Coronary artery (tissue), 2 donors: Measurements from ENCODE around the gene OAS2.

Experiments
- DNase-seq: peaks from one replicate; pipeline ENCODE4 v3.0.0-alpha.2; 2017; ENCODE audit warnings: low spot score
- H3K27ac ChIP-seq, 2 donors: fragments of 200-600 bp; sonication (generic); one replicate each; pipeline ENCODE4 v1.5.1; 2016 to 2019
- H3K4me3 ChIP-seq: fragments of 200-600 bp; sonication (generic); 2 replicates; pipeline ENCODE4 v1.5.1; 2016; ENCODE audit warnings: mild to moderate bottlenecking, moderate library complexity
- CTCF ChIP-seq: fragments of 200-600 bp; sonication (generic); IDR thresholded peaks from one replicate; pipeline ENCODE4 v1.5.1; 2019; ENCODE audit warnings: antibody characterized with exemption

Gene OAS2

GRCh38 chr12:112964915-112965314, 13.4 kb upstream of the OAS2 start:
- no peak overlapping the region for H3K4me3 ChIP-seq
- no peak for TF ChIP-seq CTCF
- no peak overlapping the region for H3K27ac ChIP-seq
- DNase-seq = no peak

- H3K4me3 ChIP-seq = no peak overlapping the region
- H3K27ac ChIP-seq = no peak overlapping the region
- no peak for DNase-seq
- TF ChIP-seq CTCF = no peak
Measured at GRCh38 chr12:112965643-112966042, 12.7 kb upstream of the OAS2 start.

- DNase-seq = no peak
- no peak for TF ChIP-seq CTCF
- no peak overlapping the region for H3K4me3 ChIP-seq
- H3K27ac ChIP-seq = no peak overlapping the region
Measured at GRCh38 chr12:112967306-112967705, 11.0 kb upstream of the OAS2 start.

GRCh38 chr12:112967858-112968257, 10.5 kb upstream of the OAS2 start:
- no peak overlapping the region for H3K4me3 ChIP-seq
- TF ChIP-seq CTCF = no peak
- no peak for DNase-seq
- H3K27ac ChIP-seq = no peak overlapping the region

- TF ChIP-seq CTCF = no peak
- Histone ChIP-seq H3K4me3 (no peak overlapping the region), H3K27ac (no peak overlapping the region)
- no peak for DNase-seq
Measured at GRCh38 chr12:112969547-112970306, 8.6 kb upstream of the OAS2 start.

- no peak overlapping the region for H3K4me3 ChIP-seq
- TF ChIP-seq CTCF = no peak
- no peak overlapping the region for H3K27ac ChIP-seq
- no peak for DNase-seq
Measured at GRCh38 chr12:112970391-112970790, 7.9 kb upstream of the OAS2 start.

GRCh38 chr12:112971248-112971647, 7.1 kb upstream of the OAS2 start:
- Histone ChIP-seq H3K4me3 (no peak overlapping the region), H3K27ac (no peak overlapping the region)
- no peak for DNase-seq
- TF ChIP-seq CTCF = no peak
